ENCODE data around the gene GPRASP2.

The GPRASP2 gene

GRCh38 chrX:102744307-102744706, 32.1 kb downstream of the GPRASP2 start:
- DNase-seq (ENCODE audit: extremely low read depth in 1 of 2, low read depth in 1 of 2) = no peak

GRCh38 chrX:102745513-102745856, 33.2 kb downstream of the GPRASP2 start:
- DNase-seq (ENCODE audit: extremely low read depth in 1 of 2, low read depth in 1 of 2) = no peak

GRCh38 chrX:102745857-102746584, 33.8 kb downstream of the GPRASP2 start:
- DNase-seq (ENCODE audit: extremely low read depth in 1 of 2, low read depth in 1 of 2) = no peak

GRCh38 chrX:102765217-102765616, 53.0 kb downstream of the GPRASP2 start:
- no peak for DNase-seq (ENCODE audit: extremely low read depth in 1 of 2, low read depth in 1 of 2)

- no peak for DNase-seq (ENCODE audit: extremely low read depth in 1 of 2, low read depth in 1 of 2)
These were observed 53.6 kb downstream of the GPRASP2 start for GRCh38 chrX:102765809-102766208.

GRCh38 chrX:102767287-102767686, 55.0 kb downstream of the GPRASP2 start:
- DNase-seq (ENCODE audit: extremely low read depth in 1 of 2, low read depth in 1 of 2) = no peak

Measured in activated CD8-positive, alpha-beta memory T cell treated with anti-CD3 and anti-CD28 coated beads for 1 hour (primary cell).